ENCODE measurements around the gene TOR2A.

- no peak for TF ChIP-seq POLR2A (IDR thresholded peaks at IDR 0.05; ENCODE audit: low read length)
- TF ChIP-seq GATA1 (IDR thresholded peaks at IDR 0.05; ENCODE audit: low read depth, low read length): no peak
Measured at GRCh38 chr9:127770905-127771569, 35.9 kb upstream of the TOR2A start.
